HG03039 (cell line): ENCODE data around the gene KCNS1.
"Not testable (repeated sequence)": the region's sequence is repeated elsewhere in the genome, so short reads cannot be mapped to it uniquely, and the experiment has no call there.

Source experiments
- ATAC-seq: cut with Tn5 transposase; IDR thresholded peaks from one replicate; pipeline ENCODE4 v1.9.1; 2021; ENCODE audit warnings: mild to moderate bottlenecking, moderate library complexity; ENCODE audit not compliant: unreplicated experiment

KCNS1 gene, protein sequence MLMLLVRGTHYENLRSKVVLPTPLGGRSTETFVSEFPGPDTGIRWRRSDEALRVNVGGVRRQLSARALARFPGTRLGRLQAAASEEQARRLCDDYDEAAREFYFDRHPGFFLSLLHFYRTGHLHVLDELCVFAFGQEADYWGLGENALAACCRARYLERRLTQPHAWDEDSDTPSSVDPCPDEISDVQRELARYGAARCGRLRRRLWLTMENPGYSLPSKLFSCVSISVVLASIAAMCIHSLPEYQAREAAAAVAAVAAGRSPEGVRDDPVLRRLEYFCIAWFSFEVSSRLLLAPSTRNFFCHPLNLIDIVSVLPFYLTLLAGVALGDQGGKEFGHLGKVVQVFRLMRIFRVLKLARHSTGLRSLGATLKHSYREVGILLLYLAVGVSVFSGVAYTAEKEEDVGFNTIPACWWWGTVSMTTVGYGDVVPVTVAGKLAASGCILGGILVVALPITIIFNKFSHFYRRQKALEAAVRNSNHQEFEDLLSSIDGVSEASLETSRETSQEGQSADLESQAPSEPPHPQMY

DNA sequence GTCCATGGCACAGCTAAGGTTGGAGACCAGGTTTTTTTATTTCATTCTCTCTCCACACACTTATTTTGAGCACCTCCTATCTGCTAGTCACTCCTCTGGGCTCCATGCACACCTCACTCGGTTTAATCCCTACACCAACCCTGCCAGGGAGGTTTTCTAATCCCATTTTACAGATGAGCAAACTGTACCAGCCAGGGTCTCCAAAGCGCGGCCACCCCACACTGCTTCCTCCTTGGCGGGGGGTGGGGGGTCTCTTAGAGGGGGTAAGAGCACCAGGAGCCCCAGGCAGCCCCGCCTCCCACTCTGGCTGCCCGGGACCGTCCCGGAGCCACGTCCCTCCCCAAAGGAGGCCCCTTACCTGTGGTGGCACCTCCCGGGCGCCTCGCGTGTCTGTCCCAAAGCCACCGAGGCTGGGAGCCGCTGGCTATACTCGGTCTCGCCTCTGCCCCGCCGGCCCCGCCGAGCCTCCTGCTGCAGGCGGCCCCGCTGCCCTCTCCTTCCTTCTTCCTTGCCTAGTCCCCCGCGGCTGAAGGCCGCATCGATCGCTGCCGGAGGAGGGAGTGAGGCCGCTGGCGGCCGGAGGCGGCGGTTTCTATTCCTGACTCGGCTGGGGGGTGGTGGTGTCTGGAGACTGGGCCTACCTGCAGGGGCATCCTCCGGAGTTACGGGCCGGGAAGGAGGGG is at the start of gene KCNS1:
Gene KCNS1 (minus strand): TSS at position 565 of the 683 bp plus-strand sequence. CDS start 1,891 bp downstream, outside the sequence.
- no peak for ATAC-seq

DNA sequence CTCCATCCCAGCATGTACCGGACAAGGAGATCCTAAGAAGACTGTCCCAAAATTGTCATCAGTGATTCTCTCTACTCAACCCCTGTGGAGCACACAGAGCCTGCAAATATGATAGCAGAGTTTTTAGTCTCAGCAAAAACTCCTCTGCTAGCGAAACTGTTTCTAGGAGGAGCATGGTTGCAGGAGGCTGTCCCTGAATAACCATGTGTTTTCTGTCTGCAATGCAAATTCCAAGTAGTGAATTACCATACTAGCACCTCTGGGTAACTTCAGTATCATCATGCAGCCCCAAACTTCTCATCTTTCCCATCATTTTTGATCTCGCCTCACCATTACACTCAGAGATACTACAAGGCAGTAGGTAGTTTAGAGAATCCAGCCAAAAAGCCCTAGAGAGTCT is 48.1 kb upstream of the KCNS1 start:
- ATAC-seq, result no peak

DNA sequence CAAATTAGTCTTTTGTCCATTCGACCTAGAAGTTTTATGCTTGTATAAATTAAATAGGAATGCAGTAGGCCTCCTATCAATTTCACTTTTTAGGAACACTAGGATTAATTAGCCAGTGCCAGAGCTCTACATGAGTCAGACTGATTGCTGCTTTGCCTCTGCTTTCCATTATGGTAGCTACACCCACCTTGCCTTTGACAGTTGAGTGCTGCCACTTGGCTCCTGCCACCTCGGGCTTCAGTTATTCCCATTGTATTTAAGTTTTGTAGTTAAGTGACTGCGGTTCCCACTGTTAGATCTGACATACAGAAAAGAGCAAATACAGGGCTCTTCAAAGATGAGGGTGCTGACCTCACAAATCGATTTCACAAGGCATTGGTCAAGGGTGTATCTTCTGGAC is 39.9 kb upstream of the KCNS1 start:
- no peak for ATAC-seq

DNA sequence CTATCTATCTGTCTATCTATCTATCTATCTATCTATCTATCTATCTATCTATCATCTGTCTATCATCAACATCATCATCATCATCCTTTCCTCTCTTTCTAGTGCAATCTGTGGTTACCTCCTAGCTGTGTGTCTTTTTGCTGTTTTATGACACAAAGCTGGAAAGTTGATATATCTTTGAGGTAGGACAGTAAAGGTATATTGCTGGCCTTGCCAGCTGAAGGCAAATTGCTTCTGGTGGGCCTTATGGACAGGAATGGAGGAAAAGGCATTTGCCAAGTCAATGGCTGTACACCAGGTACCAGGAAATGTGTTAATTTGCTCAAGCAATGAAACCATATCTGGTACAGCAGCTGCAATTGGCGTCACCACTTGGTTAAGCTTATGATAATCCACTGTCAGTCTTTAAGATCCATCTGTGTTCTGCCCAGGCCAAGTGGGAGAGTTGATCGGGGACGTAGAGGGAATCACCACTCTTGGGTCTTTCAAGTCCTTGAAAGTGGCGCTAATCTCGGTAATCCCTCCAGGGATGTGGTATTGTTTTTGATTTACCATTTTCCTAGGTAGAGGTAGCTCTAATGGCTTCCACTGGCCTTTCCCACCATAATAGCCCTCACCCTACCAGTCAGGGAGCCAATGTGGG is 38.9 kb upstream of the KCNS1 start:
- not testable (repeated sequence) for ATAC-seq

DNA sequence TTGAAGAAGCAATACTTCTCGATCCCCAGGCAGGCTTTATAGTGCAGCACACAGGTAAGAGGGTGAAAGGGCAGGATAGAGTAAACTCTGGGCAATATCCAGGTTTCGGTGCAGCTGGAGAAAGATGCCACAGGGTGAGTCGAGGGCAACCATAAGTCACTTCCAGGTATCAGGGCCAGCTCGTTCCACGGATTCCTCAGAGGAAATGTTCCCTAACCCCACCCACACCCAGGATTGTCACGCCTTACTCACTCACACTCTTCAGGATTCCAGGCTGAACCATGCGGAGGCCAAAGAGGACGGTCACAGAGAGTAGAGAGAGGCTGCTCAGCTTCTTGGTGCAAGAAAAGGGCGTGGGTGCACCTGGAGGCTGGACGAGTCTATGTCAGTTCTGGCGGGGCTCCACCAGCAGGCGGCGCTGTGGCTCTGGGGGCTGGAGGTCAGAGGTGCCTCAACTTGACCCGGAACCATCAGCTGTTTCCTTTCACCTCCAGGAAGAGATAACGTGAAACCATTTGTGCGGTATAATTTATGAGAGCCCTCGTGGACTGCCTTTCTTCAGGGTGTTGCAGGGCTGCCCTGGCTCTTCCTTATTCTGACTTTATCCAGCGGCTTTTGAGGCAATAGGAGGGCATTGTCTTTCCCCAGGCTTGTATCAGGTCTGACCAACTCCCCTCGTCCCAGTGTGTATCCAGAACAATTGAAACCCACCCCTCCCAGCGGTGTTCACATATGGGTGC is 37.8 kb upstream of the KCNS1 start:
- ATAC-seq, result no peak

DNA sequence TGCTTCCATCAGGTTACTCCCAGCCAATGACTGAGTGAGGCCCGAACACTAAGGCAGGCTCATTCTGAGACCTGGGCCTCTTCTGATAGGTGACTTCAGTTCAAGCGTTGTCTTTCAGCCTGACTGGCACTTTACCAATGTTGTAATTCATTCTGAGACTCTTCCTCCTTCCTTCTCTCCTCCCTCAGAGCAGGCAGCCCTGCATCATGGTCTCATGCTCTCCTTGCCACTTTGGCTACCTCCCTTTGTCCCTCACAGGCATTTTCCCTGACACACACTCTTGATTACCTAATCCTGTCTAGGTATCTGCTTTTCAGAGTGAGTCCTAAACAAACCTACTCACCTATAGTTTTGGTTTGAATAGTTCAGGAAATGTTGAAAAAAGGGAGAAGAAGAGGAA is 36.0 kb upstream of the KCNS1 start:
- ATAC-seq, result no peak

DNA sequence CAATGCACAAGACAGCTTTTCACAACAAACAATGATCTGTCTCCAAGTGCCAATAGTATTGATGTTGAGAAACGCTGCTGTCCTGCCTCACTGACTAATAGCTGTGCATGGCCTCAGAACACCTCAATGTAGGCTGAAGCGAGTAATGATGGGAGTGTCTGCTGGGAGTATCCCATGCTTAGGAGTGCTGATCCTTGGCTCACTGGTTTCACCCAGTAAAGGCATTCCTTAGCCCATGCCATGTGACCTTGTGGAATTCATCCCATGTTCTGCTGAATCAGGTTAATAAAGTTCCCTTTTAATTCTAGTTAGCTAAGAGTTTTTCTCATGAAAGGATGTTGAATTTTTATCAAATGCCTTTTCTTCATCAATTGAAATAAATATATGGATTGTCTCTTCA is 27.2 kb upstream of the KCNS1 start:
- ATAC-seq, result no peak

DNA sequence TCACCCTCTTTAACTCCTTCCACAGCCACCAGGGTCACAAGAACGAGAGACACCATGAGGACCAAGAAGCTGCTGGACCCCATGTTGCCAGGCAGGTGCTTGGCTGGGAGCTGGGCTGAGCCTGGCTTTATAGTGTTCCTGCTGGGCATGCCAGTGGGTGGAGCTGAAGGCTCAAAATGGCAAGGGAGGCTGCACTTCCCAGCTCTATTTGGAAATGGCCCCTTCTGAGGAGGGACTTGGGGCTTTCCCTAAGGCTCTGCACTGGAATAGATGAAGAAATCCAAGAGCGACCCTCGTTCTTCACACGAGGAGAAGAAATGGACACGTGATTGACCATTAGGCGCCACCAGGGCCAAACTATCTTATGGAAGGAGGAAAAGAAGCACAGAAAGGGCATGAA is 23.4 kb upstream of the KCNS1 start, which contains the start of gene WFDC12:
Gene WFDC12 (minus strand): TSS at position 101 of the 400 bp plus-strand sequence. CDS start 18 bp downstream, at position 83.
- ATAC-seq, result no peak

DNA sequence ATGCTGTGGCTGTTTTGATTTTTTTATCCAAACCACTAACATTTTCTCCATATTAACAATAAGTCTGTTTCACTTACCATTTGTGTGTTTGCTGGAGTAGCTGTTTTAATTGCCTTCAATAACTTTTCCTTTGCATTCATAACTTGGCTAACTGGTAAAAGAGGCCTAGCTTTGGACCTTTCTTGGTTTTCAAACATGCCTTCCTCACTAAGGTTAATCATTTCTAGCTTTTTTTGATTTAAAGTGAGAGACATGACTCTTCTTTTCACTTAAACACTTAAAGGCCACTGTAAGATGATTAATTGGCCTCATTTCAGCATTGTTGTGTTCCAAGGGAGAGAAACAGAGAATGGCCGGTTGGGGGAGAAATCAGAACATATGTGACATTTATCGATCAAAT is 20.5 kb upstream of the KCNS1 start:
- ATAC-seq, result no peak

DNA sequence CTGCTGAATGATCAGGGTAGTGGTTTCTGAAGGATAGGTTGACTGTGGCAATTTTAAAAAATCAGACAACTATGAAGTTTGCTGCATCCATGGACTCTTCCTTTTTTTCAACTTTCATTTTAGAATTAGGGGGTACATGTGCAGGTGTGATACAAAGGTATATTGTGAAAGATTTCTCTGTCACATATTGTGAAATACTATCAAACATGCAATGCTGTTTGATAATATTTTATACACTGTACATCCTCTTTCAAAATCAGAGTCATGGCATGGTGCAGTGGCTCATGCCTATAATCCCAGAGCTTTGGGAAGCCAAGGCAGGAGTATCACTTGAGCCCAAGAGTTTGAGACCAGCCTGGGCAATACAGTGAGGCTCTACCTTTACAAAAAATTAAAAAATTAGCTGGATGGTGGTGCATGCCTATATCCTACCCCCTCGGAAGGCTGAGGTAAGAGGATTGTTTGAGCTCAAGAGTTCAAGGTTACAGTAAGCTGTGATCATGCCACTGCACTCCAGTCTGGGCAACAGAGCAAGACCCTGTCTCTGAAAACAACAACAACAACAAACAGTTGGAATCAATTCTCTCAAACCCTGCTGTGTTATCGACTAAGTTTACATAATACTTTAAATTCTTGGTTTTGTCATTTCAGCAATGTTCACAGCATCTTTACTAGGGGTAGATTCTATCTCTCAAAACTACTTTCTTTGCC is 18.8 kb upstream of the KCNS1 start:
- ATAC-seq, result no peak

DNA sequence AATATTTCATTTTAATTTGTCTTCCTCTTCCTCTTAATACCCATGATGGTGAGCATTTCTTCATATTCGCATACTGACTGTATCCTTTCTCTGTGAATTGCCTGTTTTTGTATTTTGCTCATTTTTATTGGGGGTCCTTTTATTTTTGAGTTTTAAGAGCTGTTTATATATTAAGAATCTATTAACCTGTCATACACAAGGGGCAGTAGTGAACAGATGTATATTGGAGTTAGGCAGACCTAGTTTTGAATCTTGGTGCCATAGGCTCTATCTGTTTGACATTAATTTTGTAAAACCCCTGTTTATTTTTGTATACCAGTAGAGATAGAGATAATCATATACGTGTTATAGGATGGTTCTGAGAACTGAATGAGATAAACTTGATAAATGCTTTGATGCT is 17.1 kb upstream of the KCNS1 start:
- no peak for ATAC-seq

DNA sequence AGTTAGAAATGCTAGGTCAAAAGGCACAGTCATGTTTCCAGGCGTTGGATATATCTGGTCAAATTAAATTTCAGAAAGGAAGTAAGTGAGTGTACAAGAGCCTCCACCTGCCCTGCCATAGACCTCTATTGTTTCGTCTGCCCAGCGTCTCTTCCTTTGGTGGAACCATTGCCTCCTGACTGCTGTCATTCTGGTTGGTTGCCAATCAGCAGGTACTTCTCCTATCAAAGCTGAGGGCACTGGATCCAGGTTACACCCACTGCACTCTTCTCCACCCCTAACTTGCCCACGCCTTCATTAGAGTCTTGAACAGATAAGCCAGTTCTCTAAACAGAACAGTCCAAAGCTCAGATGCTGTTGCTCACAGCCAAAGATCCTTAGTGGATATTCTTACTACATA is 16.7 kb upstream of the KCNS1 start:
- ATAC-seq, result no peak

DNA sequence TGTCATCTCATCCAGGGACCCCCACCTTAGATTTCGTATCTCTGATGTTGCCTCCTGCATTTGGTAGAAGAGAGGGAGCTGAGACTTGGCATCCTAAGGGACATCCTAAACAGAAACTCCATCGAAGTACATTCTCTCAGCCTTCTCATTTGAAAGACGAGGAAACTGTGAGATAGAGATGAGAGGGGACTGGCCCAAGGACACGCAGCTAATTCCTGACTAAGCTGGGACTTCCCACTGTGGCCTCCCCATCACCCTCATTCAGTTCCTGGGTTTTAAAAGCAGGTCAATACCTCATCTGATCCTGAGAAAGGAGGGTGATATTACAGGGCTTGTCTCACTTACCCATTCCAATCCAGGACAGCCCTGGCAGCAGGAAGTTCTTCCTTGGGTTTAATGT is 14.9 kb upstream of the KCNS1 start:
- ATAC-seq, result no peak

DNA sequence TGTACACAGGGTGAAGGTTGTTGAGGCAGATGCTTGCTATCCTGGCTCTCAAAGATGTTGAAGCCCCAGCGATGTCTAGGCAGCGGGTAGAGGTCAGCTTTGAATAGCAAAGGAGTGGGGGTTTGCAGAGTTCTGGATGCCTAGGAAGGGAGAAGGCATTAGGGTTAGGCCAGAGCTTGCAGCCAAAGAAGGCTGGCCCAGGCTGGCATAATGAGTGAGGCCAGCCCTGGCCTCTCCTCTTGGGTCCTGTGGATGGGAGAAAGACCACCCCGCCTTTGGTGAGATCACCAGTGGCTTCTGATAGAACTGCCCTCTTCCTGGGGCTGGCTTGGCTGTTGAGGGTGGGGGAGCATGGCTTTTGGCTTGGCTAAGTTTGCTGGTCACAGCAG is 14.5 kb upstream of the KCNS1 start:
- no peak for ATAC-seq

DNA sequence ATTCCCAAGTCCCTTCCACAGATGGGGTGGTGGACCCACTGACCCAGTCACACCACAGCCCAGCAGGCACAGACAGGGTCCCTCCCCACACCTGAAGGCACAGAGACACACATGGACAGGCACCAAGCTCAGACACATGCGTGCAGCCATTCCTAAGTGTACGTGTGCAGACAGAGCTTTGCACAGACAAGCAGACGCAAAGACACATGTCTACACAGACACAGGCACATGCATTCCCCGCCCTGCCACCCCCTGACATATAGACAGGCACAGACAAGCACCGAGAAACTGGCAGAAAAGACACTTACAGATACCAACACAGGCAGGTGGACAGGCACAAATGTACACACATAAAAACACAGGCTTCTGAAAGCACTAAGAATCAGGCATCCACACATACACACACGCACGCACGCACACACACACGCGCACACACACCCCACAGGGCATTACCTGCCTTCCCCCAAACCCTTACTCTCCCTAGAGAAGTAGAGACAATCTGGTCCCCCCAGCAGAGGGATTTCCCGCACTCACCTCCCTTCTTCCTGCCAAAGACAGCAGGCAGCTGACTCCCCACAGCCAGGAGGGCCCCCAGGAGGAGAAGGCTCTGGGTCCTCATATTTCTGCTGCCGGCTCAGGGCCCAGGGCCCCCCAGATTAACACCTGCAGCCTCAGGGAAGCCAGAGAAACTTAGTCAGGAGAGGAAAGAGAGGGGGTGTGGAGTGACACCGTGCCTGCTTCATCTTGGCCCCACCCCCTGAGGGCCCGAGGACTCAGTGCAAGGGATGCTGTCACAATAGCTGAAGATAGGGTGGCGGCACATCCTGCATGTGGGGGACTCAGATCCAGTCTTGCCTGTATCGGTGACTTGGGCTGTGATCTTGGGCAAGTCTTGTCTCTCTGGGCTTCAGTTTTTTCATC is 13.8 kb upstream of the KCNS1 start, which contains the start of gene WFDC5:
Gene WFDC5 (minus strand): TSS at position 710 of the 921 bp plus-strand sequence. CDS start 91 bp downstream, at position 619.
- ATAC-seq, result no peak

DNA sequence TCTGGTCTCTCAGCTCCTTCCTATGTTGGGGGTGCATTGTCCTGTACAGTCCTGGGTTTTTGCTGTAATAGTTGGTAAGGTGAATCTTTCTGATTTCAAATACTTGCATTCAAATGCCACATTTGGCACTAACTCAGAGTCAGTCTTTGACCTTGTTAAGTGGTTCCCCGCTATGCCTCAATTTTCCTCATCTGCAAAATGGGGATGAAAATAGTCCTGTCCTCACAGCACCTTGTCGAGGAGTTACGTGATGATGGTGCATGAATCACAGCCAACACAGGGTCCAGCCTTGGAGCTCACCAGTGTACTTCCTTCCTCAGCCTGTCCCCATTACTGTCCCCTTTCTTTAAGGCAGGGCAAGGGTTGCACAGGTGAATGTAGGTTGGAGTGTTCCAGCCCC is 12.9 kb upstream of the KCNS1 start:
- no peak for ATAC-seq

DNA sequence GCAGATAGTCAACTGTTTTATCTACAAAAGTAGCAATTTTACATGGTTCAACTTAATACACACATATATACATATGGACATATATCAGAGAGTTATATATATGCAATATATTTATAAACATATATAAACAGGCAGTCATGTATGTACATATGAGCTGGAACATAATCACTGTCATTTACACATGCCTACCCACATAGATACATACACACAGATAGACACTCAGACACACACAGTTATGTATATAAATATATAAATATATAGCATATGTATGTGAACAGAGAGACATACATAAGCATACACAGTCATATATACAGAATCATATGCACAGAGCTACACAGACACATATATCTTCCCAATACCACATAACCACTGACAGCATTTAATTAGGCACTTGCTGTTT is 11.8 kb upstream of the KCNS1 start:
- no peak for ATAC-seq

DNA sequence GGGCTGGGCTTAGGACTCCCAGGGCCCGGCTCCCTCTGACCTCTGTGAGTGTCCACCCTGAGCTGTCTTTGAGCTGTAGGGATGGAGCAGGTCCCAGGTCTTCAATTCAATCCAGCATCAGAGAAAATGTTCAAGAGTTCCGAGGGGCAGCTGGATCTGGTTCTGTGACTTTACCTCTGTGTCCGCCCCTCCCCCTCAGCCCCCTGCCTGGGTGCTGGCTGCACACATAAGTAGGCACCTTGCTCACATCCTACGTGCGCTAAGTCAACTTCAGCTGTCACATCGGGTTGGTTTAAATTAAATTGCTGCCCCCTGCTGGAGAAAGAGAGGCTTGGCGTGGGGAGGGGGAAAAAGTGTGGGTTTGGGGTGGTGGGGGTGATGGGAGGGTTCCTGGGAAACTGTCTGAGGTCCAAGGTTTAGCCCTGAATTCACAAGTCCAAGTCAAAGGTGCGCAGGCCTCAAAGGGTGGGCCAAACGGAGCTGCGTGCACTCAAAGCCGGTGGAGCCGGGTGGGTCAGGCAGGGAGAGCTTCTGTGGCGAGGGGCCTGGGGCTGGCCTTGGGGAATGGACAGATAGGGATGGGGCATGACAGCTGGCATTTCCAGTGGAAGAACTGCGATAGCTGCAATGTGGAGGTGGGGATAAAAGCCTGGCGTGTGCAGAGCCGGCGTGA is 11.0 kb upstream of the KCNS1 start:
- no peak for ATAC-seq

DNA sequence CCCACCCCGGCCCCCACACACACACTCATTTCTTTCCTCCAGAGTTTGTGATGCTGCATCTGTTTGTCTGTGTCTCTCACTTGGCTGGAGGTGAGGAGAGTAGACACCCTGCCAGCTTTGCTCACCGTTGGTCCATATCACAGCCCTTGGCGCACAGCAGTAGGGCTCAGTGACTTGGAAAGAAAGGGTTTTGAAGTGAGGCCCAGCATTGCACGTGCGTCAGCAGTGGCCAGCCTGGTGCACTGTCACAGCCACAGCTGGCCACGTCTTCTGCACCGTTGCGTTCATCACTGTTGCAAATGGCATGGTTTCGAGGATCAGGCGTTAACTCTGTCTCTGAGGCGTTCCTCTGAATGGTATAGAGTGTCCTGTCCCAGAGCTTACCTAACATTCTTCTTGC is 10.4 kb upstream of the KCNS1 start:
- no peak for ATAC-seq
